Lower leg skin (tissue), 3 donors: ENCODE results near the gene MYNN.

Experiments used
- CTCF ChIP-seq, 3 donors: fragments of 450-650 bp; IDR thresholded peaks; one replicate each; pipeline ENCODE4 v1.5.1; 2016; ENCODE audit warnings: antibody characterized with exemption in 3 of 3, mild to moderate bottlenecking in 3 of 3, moderate library complexity in 2 of 3
- POLR2A ChIP-seq, 2 donors: fragments of 450-650 bp; IDR thresholded peaks; one replicate each; pipeline ENCODE4 v1.6.1; 2016 to 2017; ENCODE audit warnings: antibody characterized with exemption in 2 of 2, mild to moderate bottlenecking in 1 of 2, moderate library complexity in 1 of 2

- TF ChIP-seq CTCF (IDR thresholded peaks at IDR 0.05) (no peak), POLR2A (IDR thresholded peaks at IDR 0.05) (no peak)
Observed at GRCh38 chr3:169754711-169755110, 18.5 kb upstream of the MYNN start.
